HepG2 (cell line): ENCODE results near the gene DNAJC5. TPM values are rescaled to one million over a fixed set of nuclear protein-coding genes. Genes with fewer than 3 reads are reported as not detected.
A peak's percentile ranks its signal among the peaks of the same experiment; 100 is the strongest.

Source experiments
- ARID2 ChIP-seq: sonication (generic); formaldehyde crosslinking; IDR thresholded peaks from 2 replicates; pipeline ENCODE4 v1.8.1; 2022; ENCODE audit warnings: mild to moderate bottlenecking, missing genetic modification reagents, borderline replicate concordance
- CBX5 ChIP-seq: sonication (generic); formaldehyde crosslinking; IDR thresholded peaks from 2 replicates; pipeline ENCODE4 v1.4.0; 2020; ENCODE audit warnings: missing genetic modification reagents, borderline replicate concordance
- ERF ChIP-seq: IDR thresholded peaks from 2 replicates; pipeline ENCODE4 v1.6.1; 2018; ENCODE audit warnings: missing biosample characterization, missing genetic modification reagents
- FOSL1 ChIP-seq: sonication (generic); formaldehyde crosslinking; IDR thresholded peaks from 2 replicates; pipeline ENCODE4 v1.9.0; 2021; ENCODE audit warnings: missing genetic modification reagents, borderline replicate concordance
- FOXC1 ChIP-seq: sonication (generic); formaldehyde crosslinking; IDR thresholded peaks from 2 replicates; pipeline ENCODE4 v1.8.0; 2022; ENCODE audit warnings: mild to moderate bottlenecking, missing genetic modification reagents, borderline replicate concordance
- NKX3-1 ChIP-seq: sonication (generic); formaldehyde crosslinking; IDR thresholded peaks from 2 replicates; pipeline ENCODE4 v1.5.0; 2020; ENCODE audit warnings: missing genetic modification reagents
- THYN1 ChIP-seq: sonication (generic); formaldehyde crosslinking; IDR thresholded peaks from 2 replicates; pipeline ENCODE4 v1.8.1; 2023; ENCODE audit warnings: low read depth, mild to moderate bottlenecking, moderate library complexity, missing genetic modification reagents, borderline replicate concordance
- TOE1 ChIP-seq: sonication (generic); formaldehyde crosslinking; IDR thresholded peaks from 2 replicates; pipeline ENCODE4 v1.4.0; 2020; ENCODE audit warnings: mild to moderate bottlenecking, missing genetic modification reagents
- TSC22D2 ChIP-seq: sonication (generic); formaldehyde crosslinking; IDR thresholded peaks from 2 replicates; pipeline ENCODE4 v1.5.1; 2020; ENCODE audit warnings: missing genetic modification reagents, mild to moderate bottlenecking, borderline replicate concordance
- ZNF296 ChIP-seq: sonication (generic); formaldehyde crosslinking; conservative IDR thresholded peaks from 2 replicates; pipeline ENCODE4 v1.5.0; 2020; ENCODE audit warnings: mild to moderate bottlenecking, missing genetic modification reagents
- ZNF563 ChIP-seq: sonication (generic); formaldehyde crosslinking; IDR thresholded peaks from 2 replicates; pipeline ENCODE4 v1.8.0; 2022; ENCODE audit warnings: mild to moderate bottlenecking, moderate library complexity, missing genetic modification reagents
- ZNF607 ChIP-seq: sonication (generic); formaldehyde crosslinking; IDR thresholded peaks from 2 replicates; pipeline ENCODE4 v1.5.1; 2020; ENCODE audit warnings: missing genetic modification reagents, mild to moderate bottlenecking, borderline replicate concordance
- polyA plus RNA-seq, 8 experiments: library from polyadenylated mRNA; depleted of rRNA in 3 of 8; stranded (reverse) in 7 of 8; unstranded in 1 of 8; fragments of >200 nt; fragmentation: Illumina TruSeq in 4 of 8; extraction: Trizol in 4 of 8; gene quantifications; 2 replicates each; pipeline versions ENCODE4 v1.2.1 to v1.2.3, GENCODE V29; 2011 to 2016; ENCODE audit warnings: low read depth in 4 of 8, missing spikeins in 1 of 8, mixed read lengths in 1 of 8; ENCODE audit not compliant: insufficient read depth in 1 of 8
- total RNA-seq, 5 experiments: library from RNA; depleted of rRNA; stranded (reverse); fragments of >200 nt; fragmentation: Illumina TruSeq; extraction: Trizol; gene quantifications; 2 replicates each; pipeline ENCODE4 v1.2.3, GENCODE V29; 2016; ENCODE audit warnings: low read depth in 1 of 5
- TF ChIP-seq, protein P1 (sequence below): sonication (generic); formaldehyde crosslinking; IDR thresholded peaks from 2 replicates; pipeline ENCODE4 v1.4.0; 2020; ENCODE audit warnings: mild to moderate bottlenecking, missing genetic modification reagents
- TF ChIP-seq, protein P2 (sequence below): sonication (generic); formaldehyde crosslinking; IDR thresholded peaks from 2 replicates; pipeline ENCODE4 v1.8.0; 2022; ENCODE audit warnings: mild to moderate bottlenecking, missing genetic modification reagents, borderline replicate concordance
- TF ChIP-seq, protein P3 (sequence below): sonication (generic); formaldehyde crosslinking; IDR thresholded peaks from 2 replicates; pipeline ENCODE4 v1.4.0; 2020; ENCODE audit warnings: mild to moderate bottlenecking, missing genetic modification reagents, borderline replicate concordance
- TF ChIP-seq, protein P4 (sequence below), 2 experiments: sonication (generic) in 1 of 2; formaldehyde crosslinking in 1 of 2; IDR thresholded peaks; 2 replicates each; pipeline versions ENCODE4 v1.6.1 to v1.9.0; 2014 to 2022; ENCODE audit warnings: antibody characterized with exemption in 1 of 2, borderline replicate concordance in 1 of 2, inconsistent platforms in 1 of 2, low read depth in 1 of 2, missing genetic modification reagents in 1 of 2

The DNAJC5 gene
- total and polyA plus RNA-seq, 2 of the 13 experiments (the other 11 are each of a cell fraction or from before 2014, with no cell fraction given): 42.8 to 64.5 TPM

DNA sequence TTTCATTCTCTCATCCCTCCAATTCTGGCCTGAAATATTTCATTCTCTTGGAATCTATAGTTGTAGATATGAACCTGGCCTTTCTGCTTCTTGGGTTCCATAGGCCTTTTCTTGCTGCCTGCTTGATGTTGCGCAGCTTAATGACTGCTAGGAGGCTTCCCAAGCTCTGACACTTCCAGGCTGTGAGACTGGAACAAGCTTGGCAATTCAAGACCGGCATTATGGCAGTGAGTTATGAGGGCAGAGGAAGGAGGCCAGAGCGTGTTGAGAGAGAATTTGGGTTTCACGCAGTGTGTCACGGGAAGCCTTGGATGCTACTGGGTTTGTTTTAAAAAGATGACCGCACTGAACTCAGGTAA lies 948 bp upstream of the DNAJC5 start (continued):
- TF ChIP-seq NKX3-1 (CRISPR knock-in tag) (no peak), ARID2 (no peak), ZNF296 (CRISPR knock-in tag) (no peak), FOXC1 (CRISPR knock-in tag) (no peak), FOSL1 (no peak), CBX5 (CRISPR knock-in tag) (peak; percentile 33; the same call in 1 of the 2 replicates), ZNF563 (CRISPR knock-in tag) (no peak), ERF (CRISPR knock-in tag) (no peak), THYN1 (CRISPR knock-in tag) (no peak), ZNF607 (CRISPR knock-in tag) (no peak), TSC22D2 (no peak), TOE1 (CRISPR knock-in tag) (no peak)
- TF ChIP-seq, protein P1, sequence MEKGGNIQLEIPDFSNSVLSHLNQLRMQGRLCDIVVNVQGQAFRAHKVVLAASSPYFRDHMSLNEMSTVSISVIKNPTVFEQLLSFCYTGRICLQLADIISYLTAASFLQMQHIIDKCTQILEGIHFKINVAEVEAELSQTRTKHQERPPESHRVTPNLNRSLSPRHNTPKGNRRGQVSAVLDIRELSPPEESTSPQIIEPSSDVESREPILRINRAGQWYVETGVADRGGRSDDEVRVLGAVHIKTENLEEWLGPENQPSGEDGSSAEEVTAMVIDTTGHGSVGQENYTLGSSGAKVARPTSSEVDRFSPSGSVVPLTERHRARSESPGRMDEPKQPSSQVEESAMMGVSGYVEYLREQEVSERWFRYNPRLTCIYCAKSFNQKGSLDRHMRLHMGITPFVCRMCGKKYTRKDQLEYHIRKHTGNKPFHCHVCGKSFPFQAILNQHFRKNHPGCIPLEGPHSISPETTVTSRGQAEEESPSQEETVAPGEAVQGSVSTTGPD (CRISPR knock-in tag): no peak
- TF ChIP-seq, protein P2, sequence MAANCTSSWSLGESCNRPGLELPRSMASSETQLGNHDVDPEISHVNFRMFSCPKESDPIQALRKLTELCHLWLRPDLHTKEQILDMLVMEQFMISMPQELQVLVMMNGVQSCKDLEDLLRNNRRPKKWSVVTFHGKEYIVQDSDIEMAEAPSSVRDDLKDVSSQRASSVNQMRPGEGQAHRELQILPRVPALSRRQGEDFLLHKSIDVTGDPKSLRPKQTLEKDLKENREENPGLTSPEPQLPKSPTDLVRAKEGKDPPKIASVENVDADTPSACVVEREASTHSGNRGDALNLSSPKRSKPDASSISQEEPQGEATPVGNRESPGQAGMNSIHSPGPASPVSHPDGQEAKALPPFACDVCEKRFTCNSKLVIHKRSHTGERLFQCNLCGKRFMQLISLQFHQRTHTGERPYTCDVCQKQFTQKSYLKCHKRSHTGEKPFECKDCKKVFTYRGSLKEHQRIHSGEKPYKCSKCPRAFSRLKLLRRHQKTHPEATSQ (CRISPR knock-in tag): no peak
- TF ChIP-seq, protein P3, sequence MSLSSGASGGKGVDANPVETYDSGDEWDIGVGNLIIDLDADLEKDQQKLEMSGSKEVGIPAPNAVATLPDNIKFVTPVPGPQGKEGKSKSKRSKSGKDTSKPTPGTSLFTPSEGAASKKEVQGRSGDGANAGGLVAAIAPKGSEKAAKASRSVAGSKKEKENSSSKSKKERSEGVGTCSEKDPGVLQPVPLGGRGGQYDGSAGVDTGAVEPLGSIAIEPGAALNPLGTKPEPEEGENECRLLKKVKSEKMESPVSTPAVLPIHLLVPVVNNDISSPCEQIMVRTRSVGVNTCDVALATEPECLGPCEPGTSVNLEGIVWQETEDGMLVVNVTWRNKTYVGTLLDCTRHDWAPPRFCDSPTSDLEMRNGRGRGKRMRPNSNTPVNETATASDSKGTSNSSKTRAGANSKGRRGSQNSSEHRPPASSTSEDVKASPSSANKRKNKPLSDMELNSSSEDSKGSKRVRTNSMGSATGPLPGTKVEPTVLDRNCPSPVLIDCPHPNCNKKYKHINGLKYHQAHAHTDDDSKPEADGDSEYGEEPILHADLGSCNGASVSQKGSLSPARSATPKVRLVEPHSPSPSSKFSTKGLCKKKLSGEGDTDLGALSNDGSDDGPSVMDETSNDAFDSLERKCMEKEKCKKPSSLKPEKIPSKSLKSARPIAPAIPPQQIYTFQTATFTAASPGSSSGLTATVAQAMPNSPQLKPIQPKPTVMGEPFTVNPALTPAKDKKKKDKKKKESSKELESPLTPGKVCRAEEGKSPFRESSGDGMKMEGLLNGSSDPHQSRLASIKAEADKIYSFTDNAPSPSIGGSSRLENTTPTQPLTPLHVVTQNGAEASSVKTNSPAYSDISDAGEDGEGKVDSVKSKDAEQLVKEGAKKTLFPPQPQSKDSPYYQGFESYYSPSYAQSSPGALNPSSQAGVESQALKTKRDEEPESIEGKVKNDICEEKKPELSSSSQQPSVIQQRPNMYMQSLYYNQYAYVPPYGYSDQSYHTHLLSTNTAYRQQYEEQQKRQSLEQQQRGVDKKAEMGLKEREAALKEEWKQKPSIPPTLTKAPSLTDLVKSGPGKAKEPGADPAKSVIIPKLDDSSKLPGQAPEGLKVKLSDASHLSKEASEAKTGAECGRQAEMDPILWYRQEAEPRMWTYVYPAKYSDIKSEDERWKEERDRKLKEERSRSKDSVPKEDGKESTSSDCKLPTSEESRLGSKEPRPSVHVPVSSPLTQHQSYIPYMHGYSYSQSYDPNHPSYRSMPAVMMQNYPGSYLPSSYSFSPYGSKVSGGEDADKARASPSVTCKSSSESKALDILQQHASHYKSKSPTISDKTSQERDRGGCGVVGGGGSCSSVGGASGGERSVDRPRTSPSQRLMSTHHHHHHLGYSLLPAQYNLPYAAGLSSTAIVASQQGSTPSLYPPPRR (CRISPR knock-in tag): no peak
- TF ChIP-seq, protein P4, sequence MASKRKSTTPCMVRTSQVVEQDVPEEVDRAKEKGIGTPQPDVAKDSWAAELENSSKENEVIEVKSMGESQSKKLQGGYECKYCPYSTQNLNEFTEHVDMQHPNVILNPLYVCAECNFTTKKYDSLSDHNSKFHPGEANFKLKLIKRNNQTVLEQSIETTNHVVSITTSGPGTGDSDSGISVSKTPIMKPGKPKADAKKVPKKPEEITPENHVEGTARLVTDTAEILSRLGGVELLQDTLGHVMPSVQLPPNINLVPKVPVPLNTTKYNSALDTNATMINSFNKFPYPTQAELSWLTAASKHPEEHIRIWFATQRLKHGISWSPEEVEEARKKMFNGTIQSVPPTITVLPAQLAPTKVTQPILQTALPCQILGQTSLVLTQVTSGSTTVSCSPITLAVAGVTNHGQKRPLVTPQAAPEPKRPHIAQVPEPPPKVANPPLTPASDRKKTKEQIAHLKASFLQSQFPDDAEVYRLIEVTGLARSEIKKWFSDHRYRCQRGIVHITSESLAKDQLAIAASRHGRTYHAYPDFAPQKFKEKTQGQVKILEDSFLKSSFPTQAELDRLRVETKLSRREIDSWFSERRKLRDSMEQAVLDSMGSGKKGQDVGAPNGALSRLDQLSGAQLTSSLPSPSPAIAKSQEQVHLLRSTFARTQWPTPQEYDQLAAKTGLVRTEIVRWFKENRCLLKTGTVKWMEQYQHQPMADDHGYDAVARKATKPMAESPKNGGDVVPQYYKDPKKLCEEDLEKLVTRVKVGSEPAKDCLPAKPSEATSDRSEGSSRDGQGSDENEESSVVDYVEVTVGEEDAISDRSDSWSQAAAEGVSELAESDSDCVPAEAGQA (IDR thresholded peaks at IDR 0.05; ENCODE audit: low read depth): peak; percentile 1; the same call in 1 of the 2 replicates
- TF ChIP-seq, protein P4 (CRISPR knock-in tag; IDR thresholded peaks at IDR 0.05; ENCODE audit: borderline replicate concordance): no peak
